ACHN (cell line): ENCODE measurements around the gene CHP1.
"Not testable (repeated sequence)": the region's sequence is repeated elsewhere in the genome, so short reads cannot be mapped to it uniquely, and the experiment has no call there.

Experiments
- DNase-seq: peaks from one replicate; pipeline ENCODE4 v3.0.0-alpha.2; 2015
- in situ Hi-C: cut with HindIII; loops from 2 replicates; pipeline ENCODE4 v1.10.0; 2017; ENCODE audit warnings: low sequenced_read_pairs, low pct_ligation_motif_present, low pct_unique_long_range_greater_than_20kb

Gene CHP1

GRCh38 chr15:41251411-41251810 is 20.3 kb downstream of the CHP1 start:
- in situ Hi-C loops, result no loop called here
- DNase-seq, result no peak

DNA sequence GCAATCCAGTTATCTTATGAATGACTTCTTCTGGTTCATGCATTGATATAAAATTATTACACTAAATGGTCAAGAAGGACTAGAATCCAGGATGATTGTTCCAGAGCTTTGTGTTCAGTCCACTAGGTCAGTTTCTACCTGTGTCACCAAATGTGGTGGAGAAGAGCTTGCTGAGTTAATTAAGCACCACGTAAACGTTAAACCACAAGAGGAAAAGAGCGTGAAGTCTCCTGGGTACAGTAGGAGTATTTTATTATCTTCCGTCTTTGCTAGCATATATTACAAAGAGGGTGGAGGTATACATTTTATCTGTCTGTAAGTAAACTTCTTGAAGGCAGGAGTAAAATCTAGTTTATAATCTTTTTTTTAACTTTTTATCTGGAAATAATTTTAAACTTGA is 23.5 kb downstream of the CHP1 start:
- no peak for DNase-seq
- in situ Hi-C loops, result no loop called here

DNA sequence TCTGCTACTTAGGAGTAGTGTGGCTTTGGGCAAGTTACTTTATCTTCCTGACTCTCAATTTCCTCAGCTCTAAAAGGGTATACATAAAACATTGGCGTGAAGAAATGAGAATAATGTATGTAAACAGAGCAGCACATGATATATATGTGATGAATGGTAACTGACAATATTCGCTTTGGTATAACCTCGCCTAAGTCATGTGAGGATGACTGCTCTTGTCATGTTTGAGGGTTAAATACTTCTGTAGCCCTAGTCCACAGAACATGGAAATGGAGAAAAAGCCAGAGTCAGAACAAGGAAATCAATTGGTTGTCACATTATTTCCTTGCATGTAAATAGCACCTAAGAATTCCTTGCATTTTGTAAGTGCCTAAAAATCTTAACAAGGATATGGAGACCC is 25.0 kb downstream of the CHP1 start:
- no peak for DNase-seq

DNA sequence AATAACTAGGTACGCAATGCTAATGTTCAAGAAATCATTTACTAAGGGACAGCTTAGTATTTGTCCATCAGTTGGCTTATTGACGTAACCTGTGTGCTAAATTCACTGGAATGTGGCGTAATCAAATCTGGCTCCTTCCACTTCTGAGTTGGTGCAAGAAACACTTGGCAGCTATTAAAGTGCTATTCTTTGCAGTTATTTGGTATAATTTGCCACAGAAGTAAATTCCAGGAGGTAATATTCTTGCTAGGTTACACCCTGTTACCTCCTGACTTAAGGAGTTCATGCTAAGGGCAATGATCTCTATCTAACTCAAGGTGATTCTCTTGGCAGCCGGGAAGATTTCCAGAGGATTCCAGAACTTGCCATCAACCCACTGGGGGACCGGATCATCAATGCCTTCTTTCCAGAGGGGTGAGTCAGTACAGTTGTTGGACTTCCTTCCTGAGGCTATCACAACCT is 25.5 kb downstream of the CHP1 start:
- in situ Hi-C loops, result no loop called here
- no peak for DNase-seq

More for the DNA sequence above, 25.0 kb downstream of the CHP1 start:
- in situ Hi-C loops, result no loop called here

DNA sequence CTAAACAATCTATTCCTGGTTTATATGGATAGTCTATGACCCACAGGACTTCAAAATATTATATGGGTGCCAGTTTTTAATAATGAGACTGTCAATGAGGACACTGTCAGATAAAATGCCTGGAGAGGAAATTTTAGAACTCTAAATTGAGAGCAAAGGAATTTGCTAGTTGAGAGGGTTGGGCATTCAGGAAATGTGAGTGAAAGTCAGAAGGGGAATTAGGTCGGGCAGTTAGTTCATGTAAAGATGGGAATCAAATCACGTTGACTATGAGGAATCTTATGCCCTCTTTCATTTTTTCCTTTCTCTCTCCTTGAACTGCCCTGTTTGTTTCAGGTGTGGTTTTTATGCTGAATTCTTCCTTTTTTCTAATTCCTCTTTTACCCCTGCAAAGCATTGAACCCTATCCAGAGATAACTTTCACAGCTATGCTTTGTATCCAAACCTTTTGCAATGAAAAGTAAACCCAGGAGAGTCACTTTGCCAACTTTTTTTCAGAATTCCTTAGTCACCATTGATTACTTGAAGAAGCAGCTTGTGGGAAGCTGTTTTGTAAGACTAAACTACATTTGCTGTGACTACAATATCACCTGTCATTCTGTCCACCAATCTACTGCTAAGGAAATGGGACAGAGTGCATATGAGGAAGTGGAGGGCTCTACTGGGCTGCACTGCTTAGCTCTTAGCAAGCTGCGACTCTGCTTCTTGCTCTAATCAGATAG is 27.8 kb downstream of the CHP1 start:
- no peak for DNase-seq
- in situ Hi-C loops, result no loop called here

- no peak for DNase-seq
- in situ Hi-C loops, result no loop called here
Measured at GRCh38 chr15:41259546-41260189, 28.6 kb downstream of the CHP1 start.

DNA sequence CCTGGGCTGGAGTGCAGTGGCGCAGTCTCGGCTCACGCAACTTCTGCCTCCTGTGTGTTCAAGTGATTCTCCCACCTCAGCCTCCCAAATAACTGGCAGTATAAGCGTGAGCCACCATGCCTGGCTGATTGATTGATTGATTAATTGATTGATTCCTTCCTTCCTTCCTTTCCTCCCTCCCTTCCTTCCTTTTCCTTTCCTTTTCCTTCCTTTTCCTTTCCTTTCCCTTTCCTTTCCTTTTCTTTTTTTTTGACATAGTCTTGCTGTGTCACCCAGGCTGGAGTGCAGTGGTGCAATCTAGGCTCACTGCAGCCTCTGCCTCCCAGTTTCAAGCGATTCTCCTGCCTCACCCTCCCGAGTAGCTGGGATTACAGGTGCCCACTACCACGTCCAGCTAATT is 29.9 kb downstream of the CHP1 start:
- DNase-seq, in situ Hi-C loops: not testable (repeated sequence)

DNA sequence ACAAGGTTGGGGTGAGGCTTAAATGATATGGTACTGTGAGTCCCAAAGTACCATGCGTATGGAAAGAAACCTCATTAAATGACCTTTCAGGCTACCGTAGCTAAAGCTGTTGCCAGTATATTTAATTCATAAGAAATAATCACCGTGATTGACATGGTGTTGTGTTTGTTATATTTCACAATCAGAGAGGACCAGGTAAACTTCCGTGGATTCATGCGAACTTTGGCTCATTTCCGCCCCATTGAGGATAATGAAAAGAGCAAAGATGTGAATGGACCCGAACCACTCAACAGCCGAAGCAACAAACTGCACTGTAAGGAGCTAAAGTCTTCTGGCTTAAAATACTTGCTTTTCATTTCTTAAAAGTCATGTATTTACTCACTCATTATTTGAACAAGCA is 31.5 kb downstream of the CHP1 start:
- in situ Hi-C loops, result no loop called here
- DNase-seq, result no peak

GRCh38 chr15:41263891-41264351 is 32.9 kb downstream of the CHP1 start:
- no peak for DNase-seq
- in situ Hi-C loops, result no loop called here

GRCh38 chr15:41269887-41270286 is 38.8 kb downstream of the CHP1 start:
- DNase-seq, result no peak
- in situ Hi-C loops, result no loop called here

DNA sequence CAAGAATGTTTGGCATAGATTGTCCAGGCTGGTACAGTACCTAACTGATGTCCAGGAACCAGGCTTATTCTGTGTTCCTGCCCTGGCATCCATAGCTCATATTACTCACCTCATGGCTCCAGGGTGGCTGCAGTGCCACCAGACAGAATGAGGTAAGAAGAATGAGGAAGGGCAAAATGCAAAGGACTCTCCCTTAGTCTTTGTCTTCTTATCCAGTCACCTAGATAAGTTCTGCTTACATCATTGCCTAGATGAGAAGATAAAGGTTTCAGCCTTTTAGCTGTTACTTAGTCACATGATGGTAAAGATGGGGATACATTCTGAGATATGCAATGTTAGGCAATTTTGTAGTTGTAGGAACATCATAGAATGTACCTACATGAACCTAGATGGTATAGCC is 45.8 kb downstream of the CHP1 start:
- in situ Hi-C loops, result no loop called here
- no peak for DNase-seq

DNA sequence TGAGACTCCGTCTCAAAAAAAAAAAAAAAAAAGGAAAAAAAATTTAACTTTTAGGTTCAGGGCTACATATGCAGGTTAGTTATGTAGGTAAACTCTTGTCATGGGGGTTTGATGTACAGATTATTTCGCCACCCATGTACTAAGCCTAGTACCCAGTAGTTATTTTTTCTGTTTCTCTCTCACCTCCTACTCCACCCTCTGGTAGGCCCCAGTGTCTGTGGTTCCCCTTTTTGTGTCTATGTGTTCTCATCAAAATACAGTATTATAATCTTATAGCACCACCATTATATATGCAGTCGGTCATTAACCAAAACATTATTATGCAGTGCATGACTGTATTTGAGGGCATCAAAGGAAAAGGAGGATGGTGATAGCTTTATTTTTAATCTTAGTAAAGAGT is 47.3 kb downstream of the CHP1 start:
- in situ Hi-C loops, result no loop called here
- DNase-seq, result no peak

DNA sequence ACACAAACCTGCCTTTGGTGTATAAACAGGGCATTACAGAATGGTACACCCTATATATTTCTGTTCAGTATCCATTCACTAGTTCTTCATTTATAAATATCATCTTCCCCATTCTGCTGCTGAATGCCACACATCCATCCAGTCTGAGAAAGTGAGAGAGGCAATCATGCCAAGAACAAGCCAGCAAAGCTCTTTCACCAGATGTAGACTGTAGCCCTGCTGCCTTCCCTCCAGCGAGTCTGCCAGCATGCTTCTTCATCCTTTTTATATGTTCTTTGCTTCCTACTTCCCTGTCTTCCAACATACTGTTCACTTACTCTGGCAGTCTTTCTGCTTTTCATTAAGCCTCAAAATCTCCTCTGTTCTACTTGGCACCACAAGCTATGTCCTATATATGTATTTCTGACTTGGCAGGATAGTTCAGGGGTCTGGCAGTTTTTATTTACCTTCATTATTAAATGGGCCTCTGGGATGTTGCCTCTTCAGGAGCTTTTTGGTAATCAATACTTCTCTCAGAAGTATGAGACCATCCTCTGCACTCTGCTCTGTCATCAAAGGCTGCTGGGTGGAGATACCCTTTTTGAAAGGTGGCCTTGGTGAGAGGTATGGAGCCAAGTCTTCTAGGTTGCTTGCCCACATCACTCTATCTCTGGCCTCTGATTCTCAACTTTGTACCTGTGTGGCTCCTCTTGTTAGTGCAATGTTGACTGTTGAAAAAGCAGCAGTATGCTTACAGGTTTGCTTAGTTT is 48.6 kb downstream of the CHP1 start:
- DNase-seq, result no peak
- in situ Hi-C loops, result no loop called here

DNA sequence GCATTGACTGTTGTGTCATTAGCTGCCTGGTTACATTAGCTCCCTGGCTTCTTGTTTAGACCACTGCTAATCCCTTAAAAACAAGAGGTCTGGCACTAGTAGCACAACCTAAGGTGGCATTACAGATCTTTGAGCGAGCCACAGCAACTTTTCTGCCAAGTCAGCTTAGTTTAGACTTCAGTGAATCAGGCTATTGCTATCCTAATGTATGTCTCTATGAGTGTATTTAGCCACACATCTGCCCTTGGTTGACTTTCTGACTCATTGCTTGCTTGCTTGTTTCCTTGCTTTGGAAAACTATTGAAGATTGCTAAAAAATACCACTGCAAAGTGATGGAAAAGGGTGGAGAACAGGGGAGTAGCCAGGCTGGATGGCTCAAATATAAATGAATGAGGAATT is 50.2 kb downstream of the CHP1 start:
- DNase-seq, result peak; percentile 42

DNA sequence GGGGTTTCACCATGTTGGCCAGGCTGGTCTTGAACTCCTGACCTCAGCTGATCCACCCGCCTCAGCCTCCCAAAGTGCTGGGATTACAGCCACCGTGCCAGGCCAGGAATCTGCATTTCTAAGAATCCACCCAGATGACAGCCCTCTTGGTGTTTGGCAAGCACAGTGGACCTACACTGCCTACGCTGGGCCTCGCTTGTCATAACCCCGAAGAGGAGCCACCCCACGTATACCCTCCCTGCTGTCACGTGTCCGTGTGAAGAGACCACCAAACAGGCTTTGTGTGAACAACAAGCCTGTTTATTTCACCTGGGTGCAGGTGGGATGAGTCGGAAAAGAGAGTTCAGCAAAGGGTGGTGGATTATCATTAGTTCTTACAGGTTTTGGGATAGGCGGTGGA is 51.4 kb downstream of the CHP1 start:
- in situ Hi-C loops, result not testable (repeated sequence)

More for the DNA sequence above, 50.2 kb downstream of the CHP1 start:
- in situ Hi-C loops, result no loop called here

DNA sequence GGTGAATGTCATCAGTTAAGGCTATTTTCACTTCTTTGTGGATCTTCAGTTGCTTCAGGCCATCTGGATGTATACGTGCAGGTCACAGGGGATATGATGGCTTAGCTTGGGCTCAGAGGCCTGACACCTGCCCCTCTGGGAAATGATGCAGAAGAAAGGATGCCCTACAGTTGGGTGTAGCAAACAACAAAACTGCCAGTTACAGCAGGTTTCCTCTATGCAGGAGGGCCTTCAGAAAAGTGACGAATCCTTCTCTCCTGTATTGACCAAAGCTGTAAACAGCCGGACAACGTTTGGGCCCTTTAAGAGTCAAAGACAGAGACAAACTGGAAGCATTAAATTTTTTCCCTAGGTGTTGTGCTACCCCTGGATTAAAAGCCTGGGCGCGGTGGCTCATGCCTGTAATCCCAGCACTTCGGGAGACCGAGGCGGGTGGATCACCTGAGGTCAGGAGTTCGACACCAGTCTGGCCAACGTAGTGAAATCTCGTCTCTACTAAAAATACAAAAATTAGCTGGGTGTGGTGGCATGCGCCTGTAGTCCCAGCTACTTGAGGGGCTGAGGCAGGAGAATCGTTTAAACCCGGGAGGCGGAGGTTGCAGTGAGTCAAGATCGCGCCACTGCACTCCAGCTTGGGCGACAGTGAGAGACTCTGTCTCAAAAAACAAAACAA is 52.0 kb downstream of the CHP1 start:
- DNase-seq, in situ Hi-C loops: not testable (repeated sequence)

More for the DNA sequence above, 51.4 kb downstream of the CHP1 start:
- DNase-seq, result not testable (repeated sequence)

DNA sequence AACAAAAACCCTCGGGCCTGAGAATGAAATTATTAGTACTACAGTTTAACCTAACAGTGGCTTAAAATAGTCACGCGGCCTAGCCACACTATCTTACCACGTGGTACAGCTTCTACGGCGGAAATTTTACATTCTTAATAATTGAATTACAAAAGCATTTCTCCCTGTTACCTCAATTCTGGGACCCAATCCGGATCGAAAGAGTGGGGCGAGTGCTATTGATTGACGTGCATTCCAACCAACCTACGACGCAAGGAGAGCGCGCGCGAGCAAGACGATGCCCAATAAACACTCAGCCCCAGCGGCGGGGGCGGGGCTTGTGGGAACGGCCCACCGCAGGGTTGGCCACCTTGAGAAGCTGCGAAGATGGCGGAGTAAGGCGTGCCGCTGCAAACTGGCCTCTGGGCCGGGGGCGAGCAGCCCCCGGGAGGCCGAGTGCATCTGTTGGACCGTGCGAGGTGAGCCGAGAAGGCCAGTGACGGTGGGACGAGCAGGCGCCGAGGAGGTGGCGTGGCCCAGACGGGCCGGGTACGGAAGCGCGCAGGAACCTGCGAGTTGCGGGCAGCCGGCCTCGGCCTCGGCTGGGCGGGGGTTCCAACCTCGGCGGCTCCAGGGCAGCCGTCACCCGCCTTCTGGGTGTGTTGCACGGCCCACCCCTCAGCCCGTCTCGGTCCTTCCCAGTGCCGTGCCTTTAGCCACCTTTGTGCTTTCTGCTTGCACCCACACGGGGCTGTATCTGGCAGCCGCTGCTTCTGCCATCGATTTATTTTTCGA is 52.8 kb downstream of the CHP1 start:
- in situ Hi-C loops, result no loop called here
- DNase-seq, result peak; percentile 98
